Measurements from ENCODE around the gene SLC9A3. TPM values are rescaled to one million over a fixed set of nuclear protein-coding genes. Genes with fewer than 3 reads are reported as not detected.

The SLC9A3 gene
- total RNA-seq, 1 donor from 2014 or later: 9.9 TPM

- intact Hi-C loops (cut with DNase I): no loop called here
- Histone ChIP-seq H3K9me3 (peaks cover 5 to 9% of the 10 kb centered on the region in 2 donors), H3K36me3 (peaks cover 79 to 87% of the 10 kb centered on the region in 2 donors), H3K27me3 (no peaks in the 10 kb centered on the region), H3K4me1 (no peaks in the 10 kb centered on the region), H3K4me3 (no peak overlapping the region), H3K27ac (no peak overlapping the region)
- DNase-seq (ENCODE audit: low spot score in 2 of 2): peak in 1 of 2 donors; percentile 55
- TF ChIP-seq, protein P1, sequence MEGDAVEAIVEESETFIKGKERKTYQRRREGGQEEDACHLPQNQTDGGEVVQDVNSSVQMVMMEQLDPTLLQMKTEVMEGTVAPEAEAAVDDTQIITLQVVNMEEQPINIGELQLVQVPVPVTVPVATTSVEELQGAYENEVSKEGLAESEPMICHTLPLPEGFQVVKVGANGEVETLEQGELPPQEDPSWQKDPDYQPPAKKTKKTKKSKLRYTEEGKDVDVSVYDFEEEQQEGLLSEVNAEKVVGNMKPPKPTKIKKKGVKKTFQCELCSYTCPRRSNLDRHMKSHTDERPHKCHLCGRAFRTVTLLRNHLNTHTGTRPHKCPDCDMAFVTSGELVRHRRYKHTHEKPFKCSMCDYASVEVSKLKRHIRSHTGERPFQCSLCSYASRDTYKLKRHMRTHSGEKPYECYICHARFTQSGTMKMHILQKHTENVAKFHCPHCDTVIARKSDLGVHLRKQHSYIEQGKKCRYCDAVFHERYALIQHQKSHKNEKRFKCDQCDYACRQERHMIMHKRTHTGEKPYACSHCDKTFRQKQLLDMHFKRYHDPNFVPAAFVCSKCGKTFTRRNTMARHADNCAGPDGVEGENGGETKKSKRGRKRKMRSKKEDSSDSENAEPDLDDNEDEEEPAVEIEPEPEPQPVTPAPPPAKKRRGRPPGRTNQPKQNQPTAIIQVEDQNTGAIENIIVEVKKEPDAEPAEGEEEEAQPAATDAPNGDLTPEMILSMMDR (IDR thresholded peaks at IDR 0.05): no peak
These were observed 67.7 kb downstream of the SLC9A3 start for GRCh38 chr5:456351-457194.

DNA sequence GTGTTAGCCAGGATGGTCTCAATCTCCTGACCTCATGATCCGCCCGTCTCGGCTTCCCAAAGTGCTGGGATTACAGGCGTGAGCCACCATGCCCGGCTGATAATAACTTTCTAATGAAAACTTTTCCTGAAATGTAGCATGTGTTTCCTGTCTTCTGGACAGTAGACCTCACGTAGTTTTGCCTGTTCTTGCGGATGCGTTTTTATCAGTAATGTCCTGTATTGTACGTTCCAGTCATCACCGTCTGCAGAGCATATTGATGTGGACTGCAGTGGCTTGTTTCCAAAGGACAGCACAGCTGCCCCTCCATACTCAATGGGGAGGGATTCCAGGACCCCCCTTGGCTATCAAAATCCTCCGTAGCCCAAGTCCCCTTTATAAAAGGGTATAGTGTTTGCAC, 68.4 kb downstream of the SLC9A3 start:
- TF ChIP-seq, protein P1 (IDR thresholded peaks at IDR 0.05): no peak
- DNase-seq (ENCODE audit: low spot score in 2 of 2): peak in 1 of 2 donors; percentile 11
- Histone ChIP-seq H3K4me1 (no peaks in the 10 kb centered on the region), H3K36me3 (peaks cover 83 to 92% of the 10 kb centered on the region in 2 donors), H3K27ac (no peak overlapping the region), H3K27me3 (no peaks in the 10 kb centered on the region), H3K4me3 (no peak overlapping the region), H3K9me3 (peaks cover 7 to 14% of the 10 kb centered on the region in 2 donors)
- intact Hi-C loops (cut with DNase I): no loop called here

GRCh38 chr5:454936-455335, 69.3 kb downstream of the SLC9A3 start:
- Histone ChIP-seq H3K36me3 (peaks cover 75 to 94% of the 10 kb centered on the region in 2 donors), H3K27me3 (no peaks in the 10 kb centered on the region), H3K4me3 (no peak overlapping the region), H3K9me3 (peaks cover 7 to 14% of the 10 kb centered on the region in 2 donors), H3K4me1 (no peaks in the 10 kb centered on the region), H3K27ac (no peak overlapping the region)
- intact Hi-C loops (cut with DNase I): no loop called here
- TF ChIP-seq, protein P1 (IDR thresholded peaks at IDR 0.05): no peak
- peak in 1 of 2 donors; percentile 57 for DNase-seq (ENCODE audit: low spot score in 2 of 2)

GRCh38 chr5:453725-454481, 70.3 kb downstream of the SLC9A3 start:
- H3K27ac ChIP-seq: no peak overlapping the region
- peaks cover 78 to 94% of the 10 kb centered on the region in 2 donors for H3K36me3 ChIP-seq
- no peaks in the 10 kb centered on the region for H3K27me3 ChIP-seq
- intact Hi-C loops (cut with DNase I): no loop called here
- no peaks in the 10 kb centered on the region for H3K4me1 ChIP-seq
- H3K9me3 ChIP-seq: peaks cover 7 to 14% of the 10 kb centered on the region in 2 donors
- H3K4me3 ChIP-seq: no peak overlapping the region
- DNase-seq (ENCODE audit: low spot score in 2 of 2): peak in 1 of 2 donors; percentile 50
- TF ChIP-seq, protein P1 (IDR thresholded peaks at IDR 0.05): no peak

- Histone ChIP-seq H3K4me3 (no peak overlapping the region), H3K27me3 (no peaks in the 10 kb centered on the region), H3K4me1 (no peaks in the 10 kb centered on the region), H3K36me3 (peaks cover 81 to 94% of the 10 kb centered on the region in 2 donors), H3K27ac (no peak overlapping the region), H3K9me3 (peaks cover 7 to 14% of the 10 kb centered on the region in 2 donors)
- intact Hi-C loops (cut with DNase I): no loop called here
- TF ChIP-seq, protein P1 (IDR thresholded peaks at IDR 0.05): no peak
- peak in 1 of 2 donors; percentile 41 for DNase-seq (ENCODE audit: low spot score in 2 of 2)
These were observed 71.1 kb downstream of the SLC9A3 start for GRCh38 chr5:452978-453710.
